ENCODE measurements around the gene MYO9A.

Gene MYO9A

GRCh38 chr15:71790081-71790480, 327.9 kb downstream of the MYO9A start:
- TF ChIP-seq MAX (IDR thresholded peaks at IDR 0.05; ENCODE audit: low read depth, low read length) (no peak), CTCF (IDR thresholded peaks at IDR 0.05; ENCODE audit: low read depth, low read length) (no peak), POLR2A (IDR thresholded peaks at IDR 0.05; ENCODE audit: extremely low read depth, insufficient read length) (no peak), MYC (IDR thresholded peaks at IDR 0.05; ENCODE audit: low read depth, low read length) (no peak)
- H3K4me3 ChIP-seq (ENCODE audit: low read depth, low read length) = no peak overlapping the region
- DNase-seq (ENCODE audit: low read depth) = no peak

GRCh38 chr15:71789616-71790015, 328.3 kb downstream of the MYO9A start:
- TF ChIP-seq MAX (IDR thresholded peaks at IDR 0.05; ENCODE audit: low read depth, low read length) (no peak), CTCF (IDR thresholded peaks at IDR 0.05; ENCODE audit: low read depth, low read length) (no peak), POLR2A (IDR thresholded peaks at IDR 0.05; ENCODE audit: extremely low read depth, insufficient read length) (no peak), MYC (IDR thresholded peaks at IDR 0.05; ENCODE audit: low read depth, low read length) (no peak)
- no peak overlapping the region for H3K4me3 ChIP-seq (ENCODE audit: low read depth, low read length)
- no peak for DNase-seq (ENCODE audit: low read depth)

- no peak for DNase-seq (ENCODE audit: low read depth)
- no peak overlapping the region for H3K4me3 ChIP-seq (ENCODE audit: low read depth, low read length)
- TF ChIP-seq MYC (IDR thresholded peaks at IDR 0.05; ENCODE audit: low read depth, low read length) (no peak), CTCF (IDR thresholded peaks at IDR 0.05; ENCODE audit: low read depth, low read length) (no peak), MAX (IDR thresholded peaks at IDR 0.05; ENCODE audit: low read depth, low read length) (no peak), POLR2A (IDR thresholded peaks at IDR 0.05; ENCODE audit: extremely low read depth, insufficient read length) (no peak)
Observed at GRCh38 chr15:71788646-71789579, 329.0 kb downstream of the MYO9A start.

- no peak for DNase-seq (ENCODE audit: low read depth)
- no peak overlapping the region for H3K4me3 ChIP-seq (ENCODE audit: low read depth, low read length)
- TF ChIP-seq MAX (IDR thresholded peaks at IDR 0.05; ENCODE audit: low read depth, low read length) (no peak), CTCF (IDR thresholded peaks at IDR 0.05; ENCODE audit: low read depth, low read length) (no peak), POLR2A (IDR thresholded peaks at IDR 0.05; ENCODE audit: extremely low read depth, insufficient read length) (no peak), MYC (IDR thresholded peaks at IDR 0.05; ENCODE audit: low read depth, low read length) (no peak)
Observed at GRCh38 chr15:71786673-71787072, 331.3 kb downstream of the MYO9A start.

- no peak overlapping the region for H3K4me3 ChIP-seq (ENCODE audit: low read depth, low read length)
- no peak for DNase-seq (ENCODE audit: low read depth)
- TF ChIP-seq CTCF (IDR thresholded peaks at IDR 0.05; ENCODE audit: low read depth, low read length) (no peak), POLR2A (IDR thresholded peaks at IDR 0.05; ENCODE audit: extremely low read depth, insufficient read length) (no peak), MYC (IDR thresholded peaks at IDR 0.05; ENCODE audit: low read depth, low read length) (no peak), MAX (IDR thresholded peaks at IDR 0.05; ENCODE audit: low read depth, low read length) (no peak)
Observed at GRCh38 chr15:71785996-71786395, 332.0 kb downstream of the MYO9A start.
